Endothelial cell of umbilical vein (primary cell): Measurements from ENCODE around the gene PLCH1.

Experiments used
- GATA2 ChIP-seq: IDR thresholded peaks from 2 replicates; pipeline ENCODE4 v1.7.0; 2011; ENCODE audit warnings: low read depth, mild to moderate bottlenecking, moderate library complexity, mixed read lengths, low read length; ENCODE audit not compliant: insufficient read length, insufficient read depth
- MYC ChIP-seq: IDR thresholded peaks from one replicate; pipeline ENCODE4 v1.6.1; 2011; ENCODE audit warnings: mild to moderate bottlenecking, low read depth, low read length
- POLR2AphosphoS5 ChIP-seq: IDR thresholded peaks from 2 replicates; pipeline ENCODE4 v1.6.1; 2012; ENCODE audit warnings: low read depth, mild to moderate bottlenecking, control low read depth, low read length, moderate library complexity; ENCODE audit not compliant: insufficient read depth
- TF ChIP-seq, protein P1 (sequence below), 2 donors: IDR thresholded peaks; 1 replicate in 1 of 2; 2 replicates in 1 of 2; pipeline ENCODE4 v1.5.1; 2011; ENCODE audit warnings: low read length in 2 of 2, mild to moderate bottlenecking in 2 of 2, moderate library complexity in 2 of 2, control low read depth in 1 of 2, inconsistent platforms in 1 of 2, low read depth in 1 of 2; ENCODE audit not compliant: insufficient read depth in 1 of 2; ENCODE audit errors: extremely low read depth in 1 of 2

- TF ChIP-seq, protein P1, sequence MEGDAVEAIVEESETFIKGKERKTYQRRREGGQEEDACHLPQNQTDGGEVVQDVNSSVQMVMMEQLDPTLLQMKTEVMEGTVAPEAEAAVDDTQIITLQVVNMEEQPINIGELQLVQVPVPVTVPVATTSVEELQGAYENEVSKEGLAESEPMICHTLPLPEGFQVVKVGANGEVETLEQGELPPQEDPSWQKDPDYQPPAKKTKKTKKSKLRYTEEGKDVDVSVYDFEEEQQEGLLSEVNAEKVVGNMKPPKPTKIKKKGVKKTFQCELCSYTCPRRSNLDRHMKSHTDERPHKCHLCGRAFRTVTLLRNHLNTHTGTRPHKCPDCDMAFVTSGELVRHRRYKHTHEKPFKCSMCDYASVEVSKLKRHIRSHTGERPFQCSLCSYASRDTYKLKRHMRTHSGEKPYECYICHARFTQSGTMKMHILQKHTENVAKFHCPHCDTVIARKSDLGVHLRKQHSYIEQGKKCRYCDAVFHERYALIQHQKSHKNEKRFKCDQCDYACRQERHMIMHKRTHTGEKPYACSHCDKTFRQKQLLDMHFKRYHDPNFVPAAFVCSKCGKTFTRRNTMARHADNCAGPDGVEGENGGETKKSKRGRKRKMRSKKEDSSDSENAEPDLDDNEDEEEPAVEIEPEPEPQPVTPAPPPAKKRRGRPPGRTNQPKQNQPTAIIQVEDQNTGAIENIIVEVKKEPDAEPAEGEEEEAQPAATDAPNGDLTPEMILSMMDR (IDR thresholded peaks at IDR 0.05; ENCODE audit: extremely low read depth in 1 of 2, insufficient read depth in 1 of 2, low read depth in 1 of 2, low read length in 2 of 2): no peak
- no peak for TF ChIP-seq GATA2
- no peak for TF ChIP-seq MYC
- no peak for TF ChIP-seq POLR2AphosphoS5
These were observed 246.8 kb downstream of the PLCH1 start for GRCh38 chr3:155497930-155498647.
